Heart left ventricle (tissue), 16 donors: ENCODE measurements around the gene DIS3L2. TPM values are rescaled to one million over a fixed set of nuclear protein-coding genes. Genes with fewer than 3 reads are reported as not detected.

ENCODE experiments used
- ATAC-seq, 4 donors: fragments of 200-7000 bp; cut with Tn5 transposase; one replicate each; pipeline ENCODE4 v1.9.1; 2020 to 2022; ENCODE audit warnings: moderate library complexity in 4 of 4, mild to moderate bottlenecking in 3 of 4, moderate number of reproducible peaks in 1 of 4
- DNase-seq, 5 donors: peaks; one replicate each; pipeline ENCODE4 v3.0.0-alpha.2; 2020
- H3K27ac ChIP-seq, 12 donors: fragments of 200-600 bp; sonication (generic) in 4 of 12; one replicate each; pipeline versions ENCODE4 v1.5.0 to v1.8.0; 2016 to 2022; ENCODE audit warnings: mild to moderate bottlenecking in 2 of 12
- H3K27me3 ChIP-seq, 9 donors: fragments of 200-600 bp; sonication (generic) in 2 of 9; one replicate each; pipeline versions ENCODE4 v1.5.1 to v1.8.0; 2016 to 2022; ENCODE audit warnings: mild to moderate bottlenecking in 3 of 9
- H3K36me3 ChIP-seq, 9 donors: fragments of 200-600 bp; sonication (generic) in 2 of 9; one replicate each; pipeline versions ENCODE4 v1.5.0 to v1.8.0; 2018 to 2022; ENCODE audit warnings: mild to moderate bottlenecking in 2 of 9
- H3K4me1 ChIP-seq, 12 donors: fragments of 200-600 bp; sonication (generic) in 4 of 12; one replicate each; pipeline versions ENCODE4 v1.5.0 to v1.8.0; 2016 to 2022; ENCODE audit warnings: mild to moderate bottlenecking in 3 of 12
- H3K4me3 ChIP-seq, 12 donors: fragments of 200-600 bp; sonication (generic) in 4 of 12; one replicate each; pipeline versions ENCODE4 v1.5.0 to v1.8.0; 2017 to 2022; ENCODE audit warnings: mild to moderate bottlenecking in 9 of 12, moderate library complexity in 4 of 12
- H3K9me3 ChIP-seq, 12 donors: fragments of 200-600 bp; sonication (generic) in 4 of 12; one replicate each; pipeline versions ENCODE4 v1.5.0 to v1.8.0; 2016 to 2022; ENCODE audit warnings: mild to moderate bottlenecking in 1 of 12
- CTCF ChIP-seq, 12 donors: fragments of 200-600 bp; sonication (generic) in 4 of 12; IDR thresholded peaks; one replicate each; pipeline versions ENCODE4 v1.5.0 to v1.8.0; 2018 to 2022; ENCODE audit warnings: antibody characterized with exemption in 12 of 12, mild to moderate bottlenecking in 5 of 12
- POLR2A ChIP-seq, 2 donors: fragments of 450-650 bp; IDR thresholded peaks; one replicate each; pipeline ENCODE4 v1.6.1; 2017; ENCODE audit warnings: antibody characterized with exemption in 2 of 2, mild to moderate bottlenecking in 2 of 2, moderate library complexity in 2 of 2
- WGBS, 4 donors: extraction: QIAGEN DNeasy Blood & Tissue Kit in 2 of 4; methylation state at CpG; one replicate each; pipeline versions ENCODE4 v1.1.5 to v1.1.7; 2013 to 2018; 5-methylcytosine and 5-hydroxymethylcytosine counted together
- intact Hi-C, 10 donors: fragments of 100-400 bp; cut with DNase I; formaldehyde crosslinking; loops; one replicate each; pipeline versions ENCODE4 v1.11.1 to v1.14.2; 2022
- polyA plus RNA-seq, 2 donors: library from polyadenylated mRNA; stranded (reverse); fragments of 200-250 nt; gene quantifications; one replicate each; pipeline ENCODE4 v1.2.3, GENCODE V29; 2013
- total RNA-seq, 9 donors: library from RNA; depleted of rRNA in 2 of 9; stranded (reverse); fragments of >200 nt in 2 of 9; fragmentation: NEBNext Ultra II Directional in 3 of 9; extraction: Animal tissue kit (Norgen Biotek cat#: 25700) in 3 of 9; gene quantifications; one replicate each; pipeline versions ENCODE4 v1.1.0 to v1.2.4, GENCODE V29; 2016 to 2023
- donor health status: ischemic (EF 13 %, LVEDD 7.1; RV severe dilation, severe dysfunction).
- donor health status: healthy with polysubstance abuse.
- donor health status: DM: no; HTN: yes; CAD: no.
- donor health status: DM: no; HTN: no; CAD: no.
- donor health status: ischemic (EF 25% LVEDD 6.9; RV normal size, moderate dysfunction).
- donor health status: ischemic (EF 25% LVEDD 5.7; RV mildly dilated, moderate dysfunction).
- donor health status: healthy.
- donor health status: DM: yes; HTN: yes; CAD: no.
- donor health status: ischemic (EF 35%, LVEDD 5.7; RV mildly dilated, moderate dysfunction).
- donor health status: nonischemic (EF 11% LVEDD 7.7; RV severe dilation, severe dysfunction).
- donor health status: DM: yes; HTN: yes; CAD: no.
- donor health status: PGD.
- donor health status: ischemic (EF 29% LVEDD 5.4; RV normal size, mild dysfunction).
- donor health status: nonischemic (EF 23%, LVEDD 6.1; RV moderate dilation, normal function).

The DIS3L2 gene
- total and polyA plus RNA-seq, 11 donors, result 12.4 to 27.3 (median 21.8) TPM

GRCh38 chr2:231926761-231927565 is 34.5 kb upstream of the DIS3L2 start:
- TF ChIP-seq POLR2A (IDR thresholded peaks at IDR 0.05), result no peak
- no peak for TF ChIP-seq CTCF (IDR thresholded peaks at IDR 0.05)
- H3K27ac ChIP-seq, result no peak overlapping the region
- ATAC-seq (no peak), DNase-seq (no peak)
- H3K4me3 ChIP-seq, result peak overlapping the region in 11 of 12 donors; percentile 36 to 59 (median 50)
- no peaks in the 10 kb centered on the region for H3K36me3 ChIP-seq
- intact Hi-C loops, result loop anchor here in 7 of 10 donors (1.0 to 5.0 kb wide), 4 partner anchors 215 to 515 kb away; no protein-coding TSS in a partner anchor
- 9 to 18% (median 10%) methylated on average over 44 to 51 of the region's 51 CpGs for WGBS, 4 donors
- peaks cover 9 to 74% (median 39%) of the 10 kb centered on the region in 9 donors for H3K27me3 ChIP-seq
- H3K4me1 ChIP-seq, result peaks cover 4 to 41% (median 20%) of the 10 kb centered on the region in 12 donors
- no peaks in the 10 kb centered on the region for H3K9me3 ChIP-seq

- peaks cover 9 to 69% (median 39%) of the 10 kb centered on the region in 9 donors for H3K27me3 ChIP-seq
- intact Hi-C loops, result loop anchor here in 6 of 10 donors (5.0 kb wide), 3 partner anchors 215 to 515 kb away; no protein-coding TSS in a partner anchor
- no peak for DNase-seq
- TF ChIP-seq CTCF (IDR thresholded peaks at IDR 0.05) (no peak), POLR2A (IDR thresholded peaks at IDR 0.05) (no peak)
- peaks cover 4 to 41% (median 20%) of the 10 kb centered on the region in 12 donors for H3K4me1 ChIP-seq
- 53 to 73% (median 57%) methylated on average over 10 of the region's 10 CpGs for WGBS, 4 donors
- no peaks in the 10 kb centered on the region for H3K36me3 ChIP-seq
- no peak for ATAC-seq
- H3K9me3 ChIP-seq, result no peaks in the 10 kb centered on the region
- no peak overlapping the region for H3K27ac ChIP-seq
- H3K4me3 ChIP-seq, result no peak overlapping the region
Measured at GRCh38 chr2:231927566-231927890, 34.0 kb upstream of the DIS3L2 start.

- 66 to 73% (median 70%) methylated on average over 4 to 5 of the region's 5 CpGs for WGBS, 4 donors
- DNase-seq (no peak), ATAC-seq (no peak)
- H3K4me1 ChIP-seq, result peaks cover 4 to 41% (median 20%) of the 10 kb centered on the region in 12 donors
- no peak overlapping the region for H3K27ac ChIP-seq
- peaks cover 9 to 59% (median 39%) of the 10 kb centered on the region in 9 donors for H3K27me3 ChIP-seq
- intact Hi-C loops, result loop anchor here in 6 of 10 donors (5.0 kb wide), 3 partner anchors 214 to 514 kb away; no protein-coding TSS in a partner anchor
- no peak overlapping the region for H3K4me3 ChIP-seq
- H3K9me3 ChIP-seq, result no peaks in the 10 kb centered on the region
- TF ChIP-seq POLR2A (IDR thresholded peaks at IDR 0.05) (no peak), CTCF (IDR thresholded peaks at IDR 0.05) (no peak)
- H3K36me3 ChIP-seq, result no peaks in the 10 kb centered on the region
Measured at GRCh38 chr2:231928481-231928880, 33.0 kb upstream of the DIS3L2 start.
